A172 (cell line): Measurements from ENCODE around the gene HPN. TPM values are rescaled to one million over a fixed set of nuclear protein-coding genes. Genes with fewer than 3 reads are reported as not detected.
"Not testable (repeated sequence)": the region's sequence is repeated elsewhere in the genome, so short reads cannot be mapped to it uniquely, and the experiment has no call there.

Experiments
- DNase-seq: peaks from one replicate; pipeline ENCODE4 v3.0.0-alpha.2; 2015; ENCODE audit warnings: low spot score
- total RNA-seq: library from RNA; depleted of rRNA; stranded (reverse); fragments of >200 nt; shearing (Covaris generic); gene quantifications from 2 replicates; pipeline ENCODE4 v1.2.3, GENCODE V29; 2014

The HPN gene
- total RNA-seq, 1 experiment from 2014 or later: not detected

GRCh38 chr19:35042954-35043604, 1.6 kb downstream of the HPN start:
- DNase-seq: no peak

GRCh38 chr19:35043906-35044305, 2.4 kb downstream of the HPN start:
- no peak for DNase-seq

- DNase-seq: peak; percentile 71
These were observed 3.0 kb downstream of the HPN start for GRCh38 chr19:35044317-35045117.

GRCh38 chr19:35045667-35046300, 4.3 kb downstream of the HPN start:
- no peak for DNase-seq

GRCh38 chr19:35046461-35046860, 4.9 kb downstream of the HPN start:
- no peak for DNase-seq

GRCh38 chr19:35048911-35049411, 7.4 kb downstream of the HPN start:
- no peak for DNase-seq

GRCh38 chr19:35049456-35049855, 7.9 kb downstream of the HPN start:
- DNase-seq: no peak

- not testable (repeated sequence) for DNase-seq
These were observed 9.1 kb downstream of the HPN start for GRCh38 chr19:35050662-35051061.

GRCh38 chr19:35051268-35051667, 9.7 kb downstream of the HPN start:
- not testable (repeated sequence) for DNase-seq

- DNase-seq: no peak
These were observed 10.3 kb downstream of the HPN start for GRCh38 chr19:35051796-35052195.

GRCh38 chr19:35052599-35053190, 11.2 kb downstream of the HPN start:
- no peak for DNase-seq

- no peak for DNase-seq
These were observed 12.3 kb downstream of the HPN start for GRCh38 chr19:35053667-35054293.

GRCh38 chr19:35054626-35055025, 13.1 kb downstream of the HPN start:
- no peak for DNase-seq

GRCh38 chr19:35055715-35056179, 14.2 kb downstream of the HPN start:
- DNase-seq: no peak

- DNase-seq: no peak
These were observed 15.1 kb downstream of the HPN start for GRCh38 chr19:35056513-35057063.

- DNase-seq: no peak
These were observed 16.8 kb downstream of the HPN start for GRCh38 chr19:35058370-35058769.

GRCh38 chr19:35059006-35059798, 17.7 kb downstream of the HPN start:
- no peak for DNase-seq

GRCh38 chr19:35059799-35060091, 18.2 kb downstream of the HPN start:
- no peak for DNase-seq

GRCh38 chr19:35060160-35060855, 18.8 kb downstream of the HPN start:
- DNase-seq: no peak
